GM06990 (cell line): ENCODE data around the gene GOLGA6L4.
"Not testable (repeated sequence)": the region's sequence is repeated elsewhere in the genome, so short reads cannot be mapped to it uniquely, and the experiment has no call there.

Experiments
- DNase-seq: peaks from one replicate; pipeline ENCODE4 v3.0.0-alpha.2; 2011; ENCODE audit not compliant: insufficient read length; ENCODE audit errors: extremely low read depth
- H3K27me3 ChIP-seq: replicated peaks from 2 replicates; pipeline ENCODE4 v1.6.0; 2011; ENCODE audit warnings: low read length; ENCODE audit not compliant: control insufficient read depth, insufficient read depth
- H3K36me3 ChIP-seq: 2 replicates; pipeline ENCODE4 v1.5.1; 2011; ENCODE audit warnings: low read length; ENCODE audit not compliant: control insufficient read depth, insufficient read depth
- H3K4me3 ChIP-seq: replicated peaks from 2 replicates; pipeline ENCODE4 v1.5.1; 2011; ENCODE audit warnings: low read depth, mild to moderate bottlenecking, control low read depth, low read length

GOLGA6L4 gene, protein sequence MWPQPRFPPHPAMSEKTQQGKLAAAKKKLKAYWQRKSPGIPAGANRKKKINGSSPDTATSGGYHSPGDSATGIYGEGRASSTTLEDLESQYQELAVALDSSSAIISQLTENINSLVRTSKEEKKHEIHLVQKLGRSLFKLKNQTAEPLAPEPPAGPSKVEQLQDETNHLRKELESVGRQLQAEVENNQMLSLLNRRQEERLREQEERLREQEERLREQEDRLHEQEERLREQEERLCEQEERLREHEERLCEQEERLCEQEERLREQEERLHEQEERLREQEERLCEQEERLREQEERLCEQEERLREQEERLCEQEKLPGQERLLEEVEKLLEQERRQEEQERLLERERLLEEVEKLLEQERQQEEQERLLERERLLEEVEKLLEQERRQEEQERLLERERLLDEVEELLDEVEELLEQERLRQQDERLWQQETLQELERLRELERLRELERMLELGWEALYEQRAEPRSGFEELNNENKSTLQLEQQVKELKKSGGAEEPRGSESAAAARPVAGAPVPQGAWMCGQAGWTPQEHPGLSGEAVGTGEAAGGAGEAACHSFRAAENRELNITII

GRCh38 chr15:84235573-84235972, at the start of gene GOLGA6L4:
TSS of gene GOLGA6L4 (plus strand) at chr15:84235773. CDS start at chr15:84235835, 62 bp downstream.
- not testable (repeated sequence) for DNase-seq, H3K36me3 ChIP-seq, H3K27me3 ChIP-seq, H3K4me3 ChIP-seq

- not testable (repeated sequence) for DNase-seq, H3K27me3 ChIP-seq, H3K4me3 ChIP-seq, H3K36me3 ChIP-seq
These were observed 42.6 kb upstream of the GOLGA6L4 start for GRCh38 chr15:84192982-84193381.

- not testable (repeated sequence) for DNase-seq, H3K4me3 ChIP-seq, H3K36me3 ChIP-seq, H3K27me3 ChIP-seq
These were observed 40.0 kb upstream of the GOLGA6L4 start for GRCh38 chr15:84195603-84196002.

DNA sequence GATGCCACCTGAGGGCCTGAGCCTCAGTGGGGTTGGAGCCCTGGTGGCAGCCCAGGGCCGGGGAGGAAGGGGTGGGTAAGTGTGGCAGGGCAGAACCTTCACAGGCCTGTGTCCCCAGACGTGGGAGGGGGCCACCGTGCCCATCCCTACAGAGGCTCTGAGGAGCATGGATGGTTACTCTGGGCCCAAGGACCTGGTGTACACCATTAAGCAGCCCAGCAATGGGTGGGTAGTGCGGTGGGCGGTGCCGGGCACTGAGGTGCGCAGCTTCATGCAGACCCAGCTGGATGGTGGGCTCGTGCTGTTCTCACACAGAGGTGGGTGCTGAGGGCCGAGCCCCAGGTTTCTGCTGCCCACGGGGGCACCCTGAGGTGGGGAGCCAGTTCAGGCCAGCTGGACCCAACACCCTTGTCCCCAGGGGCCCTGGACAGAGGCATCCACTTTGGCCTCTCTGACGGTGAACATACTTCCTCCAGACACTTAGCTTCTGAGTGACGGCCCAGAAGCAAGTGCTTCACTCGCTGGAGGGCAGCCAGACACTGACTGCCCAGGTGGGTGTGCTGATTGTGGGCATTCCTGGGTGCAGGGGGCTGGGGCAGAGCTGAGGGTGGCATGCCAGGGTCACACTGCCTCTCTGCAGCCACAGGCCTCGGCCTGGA, 38.9 kb upstream of the GOLGA6L4 start:
- not testable (repeated sequence) for H3K36me3 ChIP-seq, H3K27me3 ChIP-seq, H3K4me3 ChIP-seq, DNase-seq

- not testable (repeated sequence) for H3K4me3 ChIP-seq, DNase-seq, H3K36me3 ChIP-seq, H3K27me3 ChIP-seq
These were observed 35.7 kb upstream of the GOLGA6L4 start for GRCh38 chr15:84199865-84200264.

DNA sequence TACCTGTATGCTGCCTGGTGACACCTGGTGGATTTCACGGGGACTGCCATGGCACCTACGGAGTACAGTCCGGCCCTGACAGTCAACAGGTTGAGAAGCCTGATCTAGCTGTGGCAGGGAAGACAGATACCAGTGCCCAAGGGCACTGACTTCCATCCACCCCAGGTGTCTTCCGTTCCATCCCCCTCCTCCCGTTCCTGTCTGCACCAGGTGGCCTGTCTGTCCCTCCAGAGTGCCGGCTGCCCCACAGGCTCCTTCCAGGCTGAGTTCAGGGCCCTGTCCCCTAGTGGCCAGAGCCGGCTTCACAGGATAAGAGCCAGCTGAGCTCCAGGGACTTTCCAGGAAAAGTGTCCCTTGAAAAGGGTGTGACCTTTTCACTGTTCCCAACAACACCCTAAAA, 10.9 kb downstream of the GOLGA6L4 start:
- not testable (repeated sequence) for H3K27me3 ChIP-seq, H3K4me3 ChIP-seq, H3K36me3 ChIP-seq, DNase-seq
